Fibroblast of peridontal ligament (primary cell): ENCODE measurements around the gene ZC2HC1B.
"Not testable (repeated sequence)": the region's sequence is repeated elsewhere in the genome, so short reads cannot be mapped to it uniquely, and the experiment has no call there.

Experiments used
- DNase-seq: peaks from one replicate; pipeline ENCODE4 v3.0.0-alpha.2; 2010; ENCODE audit errors: extremely low read depth

Gene ZC2HC1B

GRCh38 chr6:143868808-143869207 is 4.5 kb downstream of the ZC2HC1B start:
- not testable (repeated sequence) for DNase-seq

- not testable (repeated sequence) for DNase-seq
Measured at GRCh38 chr6:143871202-143871730, 7.0 kb downstream of the ZC2HC1B start.

DNA sequence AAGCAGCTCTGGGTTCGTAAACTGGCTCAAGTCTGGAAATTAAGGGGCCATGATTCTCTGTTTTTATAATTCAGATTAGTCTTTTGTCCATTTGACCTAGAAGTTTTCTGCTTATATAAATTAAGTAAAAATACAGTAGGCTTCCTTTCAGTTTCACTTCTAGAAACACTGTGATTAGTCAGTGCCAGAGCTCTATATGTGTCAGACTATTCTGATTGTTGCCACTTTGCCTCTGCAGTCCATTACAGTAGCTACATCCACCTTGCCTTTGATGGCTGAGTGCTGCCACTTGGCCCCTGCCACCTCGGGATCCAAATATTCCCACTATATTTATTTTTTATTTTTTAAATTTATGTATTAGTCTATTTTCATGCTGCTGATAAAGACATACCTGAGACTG is 7.9 kb downstream of the ZC2HC1B start:
- peak; percentile 39 for DNase-seq

- not testable (repeated sequence) for DNase-seq
Measured at GRCh38 chr6:143873600-143873999, 9.3 kb downstream of the ZC2HC1B start.

DNA sequence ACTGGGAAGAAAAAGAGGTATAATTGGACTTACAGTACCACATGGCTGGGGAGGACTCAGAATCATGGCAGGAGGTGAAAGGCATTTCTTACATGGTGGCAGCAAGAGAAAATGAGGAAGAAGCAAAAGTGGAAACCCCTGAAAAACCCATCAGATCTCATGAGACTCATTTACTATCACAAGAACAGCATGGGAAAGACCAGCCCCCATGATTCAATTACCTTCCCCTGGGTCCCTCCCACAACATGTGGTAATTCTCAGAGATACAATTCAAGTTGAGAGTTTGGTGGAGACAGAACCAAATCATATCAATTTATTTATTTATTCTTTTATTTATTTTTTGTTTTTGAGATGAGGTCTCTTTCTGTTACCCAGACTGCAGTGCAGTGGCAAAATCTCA is 10.2 kb downstream of the ZC2HC1B start:
- DNase-seq = not testable (repeated sequence)

DNA sequence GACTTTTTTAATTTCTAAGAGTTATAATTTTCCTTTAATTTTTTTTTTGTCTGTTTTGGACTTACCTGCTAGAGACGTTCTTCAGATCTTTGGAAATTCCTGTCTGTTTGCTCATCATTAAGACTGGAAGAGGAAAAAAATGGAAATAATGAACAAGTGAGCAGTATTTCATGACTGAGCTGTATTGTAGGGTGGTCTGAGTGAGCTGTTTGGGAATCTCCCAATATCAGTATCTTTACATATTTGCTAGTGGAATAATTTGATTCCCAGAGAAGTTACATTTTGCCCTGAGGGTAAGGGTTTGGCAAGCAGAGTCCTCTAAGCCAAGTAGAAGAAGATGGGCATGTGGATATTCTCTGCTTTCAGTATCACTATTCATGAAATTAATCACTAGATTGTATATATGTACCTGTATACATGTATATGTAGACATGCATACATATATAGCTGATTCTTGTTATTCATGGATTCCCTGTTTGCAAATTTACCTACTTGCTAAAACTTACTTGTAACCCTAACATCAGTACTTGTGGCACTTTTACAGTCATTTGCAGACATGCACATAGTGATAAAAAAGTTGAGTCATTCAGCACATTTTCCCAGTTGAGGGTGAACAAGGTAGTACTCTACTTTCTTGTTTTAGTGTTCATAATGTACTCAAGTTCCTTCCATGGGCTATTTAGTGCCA is 13.5 kb downstream of the ZC2HC1B start:
- DNase-seq = no peak

- DNase-seq = no peak
Measured at GRCh38 chr6:143878272-143878760, 14.0 kb downstream of the ZC2HC1B start.

DNA sequence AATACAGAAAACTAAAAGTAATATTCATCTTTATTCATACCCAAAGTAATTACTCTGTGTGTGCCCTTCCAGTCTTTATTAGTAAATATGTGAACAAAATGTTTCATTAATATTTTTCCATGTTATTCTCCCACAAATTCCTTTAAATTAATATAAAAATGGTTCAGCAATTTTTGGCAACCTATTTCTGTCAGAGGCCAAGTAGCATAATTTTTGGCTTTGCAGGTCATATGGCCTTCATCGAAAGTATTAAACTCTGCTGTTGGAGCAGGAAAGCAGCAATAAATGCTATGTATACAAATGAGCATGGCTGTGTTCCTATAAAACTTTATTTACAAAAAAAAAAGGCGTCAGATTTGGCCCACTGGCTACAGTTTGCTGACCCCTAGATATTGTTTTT is 16.1 kb downstream of the ZC2HC1B start:
- no peak for DNase-seq

GRCh38 chr6:143882401-143882930 is 18.2 kb downstream of the ZC2HC1B start:
- DNase-seq = no peak

GRCh38 chr6:143884216-143884900 is 20.1 kb downstream of the ZC2HC1B start:
- peak; percentile 53 for DNase-seq

DNA sequence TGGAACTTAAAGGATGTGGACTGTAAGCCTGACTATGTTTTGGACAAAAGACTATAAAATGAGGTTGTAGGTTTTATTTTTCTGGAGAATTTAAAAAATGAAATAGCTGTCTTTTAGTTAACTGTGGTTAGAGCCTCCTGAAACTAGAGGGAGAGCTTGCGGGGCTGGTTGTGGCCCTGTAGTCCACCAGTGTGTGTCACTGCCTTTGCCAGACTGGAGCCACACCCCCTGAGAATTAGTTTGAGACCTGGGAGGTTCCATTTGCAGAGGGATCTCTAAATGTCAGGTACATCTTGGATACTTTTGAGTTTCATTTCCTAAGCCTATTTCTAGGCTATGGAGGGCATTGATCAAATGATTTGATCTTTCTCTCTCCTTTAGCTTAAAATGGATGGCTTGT is 20.8 kb downstream of the ZC2HC1B start:
- DNase-seq = no peak

- DNase-seq = no peak
Measured at GRCh38 chr6:143894655-143895054, 30.4 kb downstream of the ZC2HC1B start.

DNA sequence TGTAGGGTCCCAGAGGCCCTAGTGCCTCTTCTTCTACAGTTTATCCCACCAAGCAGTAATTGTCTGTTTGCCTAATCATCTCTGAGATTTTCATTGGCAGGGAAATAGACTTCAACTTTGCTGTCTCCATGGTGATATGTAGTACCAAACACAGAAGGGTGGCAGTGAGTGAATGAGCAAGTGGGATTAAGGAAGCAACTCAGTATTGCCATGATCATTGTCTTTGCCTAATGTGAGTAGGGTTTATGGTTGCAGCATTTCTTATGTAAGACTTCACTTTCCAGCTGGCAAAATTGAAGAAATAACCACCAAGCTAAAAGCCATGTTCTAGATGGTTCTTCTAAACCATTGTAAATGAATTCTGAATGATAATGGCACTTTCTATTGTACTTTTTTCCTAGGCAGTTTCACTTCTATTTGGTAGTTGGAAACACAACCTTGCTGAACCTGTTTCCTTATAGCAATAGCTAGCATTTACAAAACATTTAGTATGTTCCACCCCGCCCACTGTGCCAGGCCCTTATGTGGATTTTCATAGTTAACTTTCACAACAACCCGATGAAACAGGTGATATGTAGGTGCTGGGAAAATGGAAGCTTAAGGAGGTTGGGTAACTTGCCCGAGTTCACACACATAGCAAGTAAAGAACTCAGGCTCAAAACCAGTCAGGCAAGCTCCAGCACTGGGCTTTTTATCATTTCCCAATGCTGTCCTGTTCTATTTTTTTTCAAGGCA is 32.0 kb downstream of the ZC2HC1B start:
- peak; percentile 13 for DNase-seq

DNA sequence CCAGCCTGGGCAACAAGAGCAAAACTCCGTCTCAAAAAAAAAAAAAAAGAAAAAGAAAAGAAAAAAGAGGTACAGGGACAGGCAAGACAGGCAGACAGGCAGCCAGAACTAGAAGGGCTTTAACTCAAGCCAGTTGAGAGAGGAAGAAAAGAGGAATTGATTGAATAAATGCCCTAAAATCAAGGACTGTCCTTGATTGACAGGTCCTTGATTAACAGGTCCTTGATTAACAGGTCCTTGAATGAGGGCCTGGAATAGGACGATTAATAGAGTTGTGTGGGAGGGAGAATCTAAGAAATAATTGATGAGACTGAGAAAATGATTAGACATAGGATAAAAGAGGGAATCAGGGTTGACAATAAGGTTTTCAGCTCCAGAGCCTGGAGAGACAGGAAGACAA is 36.1 kb downstream of the ZC2HC1B start:
- DNase-seq = no peak

GRCh38 chr6:143901885-143902750 is 37.8 kb downstream of the ZC2HC1B start:
- DNase-seq = peak; percentile 70

DNA sequence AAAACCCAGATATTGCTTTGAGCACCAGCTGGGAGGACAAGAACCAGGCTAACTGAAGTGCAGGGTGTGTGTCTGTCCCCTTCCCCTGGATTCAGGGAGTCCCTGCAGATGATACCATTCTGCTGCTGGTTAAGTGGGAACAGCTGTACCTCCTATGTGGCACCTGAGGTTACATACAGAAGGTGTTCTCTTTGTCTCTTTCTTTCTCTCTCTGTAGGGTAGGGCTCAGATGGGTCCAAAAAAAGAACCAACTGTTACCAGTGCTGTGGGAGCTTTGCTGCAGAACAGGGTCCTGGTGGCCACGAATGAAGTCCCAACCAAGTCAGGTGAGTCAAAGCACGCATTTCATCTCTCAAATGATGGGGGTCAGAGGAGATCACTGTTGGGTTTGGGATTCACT is 38.6 kb downstream of the ZC2HC1B start:
- no peak for DNase-seq

DNA sequence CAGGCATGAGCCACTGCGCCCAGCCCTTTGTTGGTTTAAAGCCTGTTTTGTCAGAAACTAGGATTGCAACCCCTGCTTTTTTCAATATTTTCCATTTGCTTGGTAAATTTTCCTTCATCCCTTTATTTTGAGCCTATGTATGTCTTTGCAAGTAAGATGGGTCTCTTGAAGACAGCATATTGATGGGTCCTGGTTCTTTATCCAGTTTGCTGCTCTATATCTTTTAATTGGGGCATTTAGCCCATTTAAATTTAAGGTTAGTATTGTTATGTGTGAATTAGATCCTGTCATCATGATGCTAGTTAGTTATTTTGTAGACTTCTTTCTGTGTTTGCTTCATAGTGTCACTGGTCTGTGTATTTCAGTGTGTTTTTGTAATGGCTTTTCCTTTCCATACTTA is 46.8 kb downstream of the ZC2HC1B start:
- DNase-seq = no peak

DNA sequence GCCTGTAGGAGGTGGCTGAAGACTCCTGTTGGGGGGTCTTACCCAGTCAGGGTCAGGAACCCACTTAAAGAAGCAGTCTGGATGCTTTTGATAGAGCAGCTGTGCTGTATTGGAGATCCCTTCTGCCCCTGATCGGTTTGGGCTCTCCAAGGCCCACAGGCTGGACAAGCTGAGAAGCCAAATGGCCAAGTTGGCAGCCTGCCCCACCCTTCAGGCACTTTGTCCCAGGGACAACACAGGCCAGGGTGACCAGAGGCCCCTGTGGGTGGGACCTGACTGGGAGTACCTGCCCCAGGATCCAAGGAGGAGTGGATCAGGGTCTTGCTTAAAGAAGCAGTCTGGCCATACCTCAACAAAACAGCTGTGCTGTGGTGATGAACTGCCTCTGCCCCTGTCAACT is 48.4 kb downstream of the ZC2HC1B start:
- DNase-seq = no peak

DNA sequence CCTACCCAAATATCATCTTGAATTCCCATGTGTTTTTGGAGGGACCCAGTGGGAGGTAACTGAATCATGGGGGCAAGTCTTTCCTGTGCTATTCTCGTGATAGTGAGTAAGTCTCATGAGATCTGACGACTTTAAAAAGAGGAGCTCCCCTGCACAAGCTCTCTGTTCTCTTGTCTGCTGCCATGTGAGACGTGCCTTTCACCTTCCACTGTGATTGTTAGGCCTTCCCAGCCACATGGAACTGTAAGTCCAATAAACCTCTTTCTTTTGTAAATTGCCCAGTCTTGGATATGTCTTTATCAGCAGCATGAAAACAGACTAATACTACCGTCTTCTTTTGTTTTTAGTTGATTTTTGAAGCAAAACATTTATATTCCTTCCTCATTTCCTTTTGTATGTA is 52.8 kb downstream of the ZC2HC1B start:
- not testable (repeated sequence) for DNase-seq

DNA sequence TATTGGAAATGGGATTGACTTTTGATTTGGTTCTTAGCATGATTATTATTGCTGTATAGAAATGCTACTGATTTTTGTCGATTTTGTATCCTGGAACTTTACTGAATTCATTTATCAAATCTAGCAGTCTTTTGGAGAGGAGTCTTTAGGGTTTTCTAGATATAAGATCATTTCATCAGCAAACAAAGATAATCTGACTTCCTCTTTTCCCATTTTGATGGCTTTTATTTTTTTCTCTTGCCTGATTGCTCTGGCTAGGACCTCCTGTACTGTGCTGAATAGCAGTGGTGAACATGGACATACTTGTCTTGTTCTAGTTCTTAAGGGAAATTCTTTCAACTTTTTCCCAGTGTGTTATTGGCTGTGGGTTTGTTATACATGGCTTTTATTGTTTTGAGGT is 64.6 kb downstream of the ZC2HC1B start:
- DNase-seq = no peak

DNA sequence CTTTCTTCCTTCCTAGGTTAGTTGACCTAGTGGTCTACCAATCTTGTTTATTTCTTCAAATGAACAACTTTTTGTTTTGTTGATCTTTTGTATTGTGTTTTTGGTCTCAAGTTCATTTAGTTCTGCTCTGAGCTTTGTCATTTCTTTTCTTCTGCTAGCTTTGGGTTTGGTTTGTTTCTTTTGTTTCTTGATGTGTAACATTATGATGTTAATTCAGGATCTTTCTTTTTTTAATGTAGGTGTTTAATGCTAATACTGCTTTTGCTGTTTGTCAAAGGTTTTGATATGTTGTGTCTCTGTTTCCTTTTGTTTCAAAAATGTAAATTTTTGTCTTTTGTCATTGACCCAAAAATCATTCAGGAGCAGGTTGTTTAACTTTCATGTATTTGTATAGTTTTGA is 65.7 kb downstream of the ZC2HC1B start:
- no peak for DNase-seq
